Right ventricle myocardium inferior (tissue), 1 donor: Measurements from ENCODE around the gene EGFR. TPM values are rescaled to one million over a fixed set of nuclear protein-coding genes. Genes with fewer than 3 reads are reported as not detected.

Experiments
- ATAC-seq: fragments of 200-7000 bp; cut with Tn5 transposase; one replicate; pipeline ENCODE4 v1.9.1; 2020; ENCODE audit warnings: mild to moderate bottlenecking, moderate library complexity
- DNase-seq: peaks from one replicate; pipeline ENCODE4 v3.0.0; 2021; ENCODE audit errors: missing footprints
- intact Hi-C: fragments of 100-400 bp; cut with DNase I; formaldehyde crosslinking; loops from one replicate; pipeline ENCODE4 v1.11.0; 2022
- total RNA-seq: library from RNA; stranded (reverse); fragmentation: NEBNext Ultra II Directional; extraction: Animal tissue kit (Norgen Biotek cat#: 25700); gene quantifications from one replicate; pipeline ENCODE4 v1.2.1, GENCODE V29; 2021
- donor health status: DM: no; HTN: yes; CAD: no; lungs with severe emphysema.

The EGFR gene
- total RNA-seq, 1 donor from 2014 or later, result 11.4 TPM

GRCh38 chr7:55069271-55069792 is 50.5 kb downstream of the EGFR start:
- intact Hi-C loops, result no loop called here
- DNase-seq (no peak), ATAC-seq (no peak)

- no peak for ATAC-seq
- intact Hi-C loops, result loop anchor here (5.0 kb wide), 1 partner anchor 53 kb away; the partner anchor contains the start of gene EGFR
- no peak for DNase-seq
Measured at GRCh38 chr7:55070271-55070743, 51.5 kb downstream of the EGFR start.

GRCh38 chr7:55070854-55071253 is 52.0 kb downstream of the EGFR start:
- DNase-seq, result no peak

GRCh38 chr7:55071411-55072175 is 52.8 kb downstream of the EGFR start:
- DNase-seq (no peak), ATAC-seq (no peak)
- intact Hi-C loops, result loop anchor here (5.0 kb wide), 1 partner anchor 54 kb away; the partner anchor contains the start of gene EGFR

More at GRCh38 chr7:55070854-55071253, 52.0 kb downstream of the EGFR start:
- intact Hi-C loops, result loop anchor here (5.0 kb wide), 1 partner anchor 54 kb away; the partner anchor contains the start of gene EGFR
- ATAC-seq, result no peak

GRCh38 chr7:55072251-55072650 is 53.4 kb downstream of the EGFR start:
- intact Hi-C loops, result loop anchor here (5.0 kb wide), 1 partner anchor 55 kb away; the partner anchor contains the start of gene EGFR
- DNase-seq, result no peak
- ATAC-seq, result no peak

- ATAC-seq (no peak), DNase-seq (no peak)
- intact Hi-C loops, result loop anchor here (5.0 kb wide), 1 partner anchor 56 kb away; the partner anchor contains the start of gene EGFR
Measured at GRCh38 chr7:55073051-55073511, 54.3 kb downstream of the EGFR start.

- DNase-seq, result no peak
- intact Hi-C loops, result loop anchor here (5.0 kb wide), 1 partner anchor 57 kb away; the partner anchor contains the start of gene EGFR
- peak; percentile 50 for ATAC-seq
Measured at GRCh38 chr7:55073976-55074528, 55.2 kb downstream of the EGFR start.

GRCh38 chr7:55075464-55076021 is 56.7 kb downstream of the EGFR start:
- DNase-seq (no peak), ATAC-seq (peak; percentile 91)
- intact Hi-C loops, result loop anchor here (1.0 kb wide), 1 partner anchor 25 kb away; no protein-coding TSS in a partner anchor

- no peak for DNase-seq
- intact Hi-C loops, result no loop called here
- ATAC-seq, result no peak
Measured at GRCh38 chr7:55077561-55078410, 59.0 kb downstream of the EGFR start.

GRCh38 chr7:55078465-55079372 is 59.9 kb downstream of the EGFR start:
- intact Hi-C loops, result no loop called here
- ATAC-seq (no peak), DNase-seq (no peak)

- intact Hi-C loops, result no loop called here
- ATAC-seq (no peak), DNase-seq (no peak)
Measured at GRCh38 chr7:55080000-55080623, 61.3 kb downstream of the EGFR start.

GRCh38 chr7:55081068-55081467 is 62.3 kb downstream of the EGFR start:
- ATAC-seq (peak; percentile 10), DNase-seq (no peak)
- intact Hi-C loops, result no loop called here

- intact Hi-C loops, result no loop called here
- no peak for DNase-seq
- ATAC-seq, result peak; percentile 62
Measured at GRCh38 chr7:55081472-55082227, 62.8 kb downstream of the EGFR start.

- ATAC-seq (no peak), DNase-seq (no peak)
- intact Hi-C loops, result no loop called here
Measured at GRCh38 chr7:55082228-55082603, 63.4 kb downstream of the EGFR start.

- no peak for ATAC-seq
- intact Hi-C loops, result no loop called here
- no peak for DNase-seq
Measured at GRCh38 chr7:55083206-55083605, 64.4 kb downstream of the EGFR start.

GRCh38 chr7:55084307-55084706 is 65.5 kb downstream of the EGFR start:
- no peak for ATAC-seq
- intact Hi-C loops, result no loop called here
- no peak for DNase-seq
